ENCODE results near the gene MRPL21. TPM values are rescaled to one million over a fixed set of nuclear protein-coding genes. Genes with fewer than 3 reads are reported as not detected.

MRPL21 gene
- total and polyA plus RNA-seq, 2 donors (not counting 1 experiment from before 2014, with no cell fraction given), result 23.8 to 35.8 TPM

DNA sequence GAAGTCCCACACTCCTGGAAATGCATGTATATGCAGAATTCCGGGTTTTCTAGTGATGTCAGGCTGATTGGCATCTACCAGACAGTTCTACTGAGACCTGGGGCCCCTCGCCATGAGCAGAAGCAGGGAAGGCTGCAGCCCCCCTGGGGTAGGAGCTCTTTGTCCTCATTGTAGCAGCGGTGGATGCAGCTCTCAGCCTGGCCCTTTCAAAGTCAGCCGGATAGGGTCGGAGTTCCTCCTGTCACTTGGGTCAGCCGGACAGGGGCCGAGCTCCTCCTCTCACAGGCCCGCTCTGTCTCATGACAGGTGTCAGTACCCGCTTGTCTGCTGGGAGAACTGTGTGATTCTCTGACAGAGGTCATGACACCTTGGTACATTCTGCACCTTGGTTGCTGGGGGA, 47.1 kb upstream of the MRPL21 start:
- Mint-ChIP-seq H3K27ac (no peak overlapping the region), H3K4me1 (peaks cover 6% of the 10 kb centered on the region), H3K27me3 (no peaks in the 10 kb centered on the region), H3K9me3 (ENCODE audit: insufficient read depth) (no peaks in the 10 kb centered on the region), H3K4me3 (no peak overlapping the region)
- Histone ChIP-seq H4K20me1 (ENCODE audit: control insufficient read depth, insufficient read depth, low read length, poor library complexity, severe bottlenecking) (no peaks in the 10 kb centered on the region), H3K4me3 (ENCODE audit: control extremely low read depth in 1 of 5, extremely low read depth in 1 of 5, insufficient read depth in 1 of 5, low read depth in 2 of 5, low read length in 4 of 5) (no peak overlapping the region), H3K79me2 (ENCODE audit: control insufficient read depth, insufficient read depth, low read length) (no peaks in the 10 kb centered on the region), H3K36me3 (replicated peaks in 1 of 2; ENCODE audit: control extremely low read depth in 1 of 2, control insufficient read depth in 1 of 2, extremely low read depth in 1 of 2, insufficient read depth in 2 of 2, low read length in 1 of 2) (no peaks in the 10 kb centered on the region), H3K9me3 (ENCODE audit: control extremely low read depth in 1 of 3, control insufficient read depth in 2 of 3, insufficient read depth in 1 of 3, low read length in 2 of 3) (no peaks in the 10 kb centered on the region), H3K4me1 (ENCODE audit: control insufficient read depth in 2 of 2, insufficient read depth in 2 of 2, low read length in 2 of 2) (peaks cover 4 to 7% of the 10 kb centered on the region in 2 donors), H2AFZ (ENCODE audit: insufficient read depth, low read depth, low read length, poor library complexity, severe bottlenecking) (no peak overlapping the region), H3K4me2 (replicated peaks; ENCODE audit: low read depth, low read length, poor library complexity, severe bottlenecking) (no peak overlapping the region), H3K9ac (ENCODE audit: low read length) (no peak overlapping the region), H3K27me3 (replicated peaks in 1 of 4; ENCODE audit: control extremely low read depth in 1 of 4, control insufficient read depth in 3 of 4, insufficient read depth in 4 of 4, low read length in 3 of 4) (no peaks in the 10 kb centered on the region), H3K27ac (ENCODE audit: low read length in 2 of 2) (no peak overlapping the region)
- POLR2A ChIA-PET, result no interaction called here
- DNase-seq (no peak), ATAC-seq (ENCODE audit: low read depth) (no peak)
- TF ChIP-seq, protein P1, sequence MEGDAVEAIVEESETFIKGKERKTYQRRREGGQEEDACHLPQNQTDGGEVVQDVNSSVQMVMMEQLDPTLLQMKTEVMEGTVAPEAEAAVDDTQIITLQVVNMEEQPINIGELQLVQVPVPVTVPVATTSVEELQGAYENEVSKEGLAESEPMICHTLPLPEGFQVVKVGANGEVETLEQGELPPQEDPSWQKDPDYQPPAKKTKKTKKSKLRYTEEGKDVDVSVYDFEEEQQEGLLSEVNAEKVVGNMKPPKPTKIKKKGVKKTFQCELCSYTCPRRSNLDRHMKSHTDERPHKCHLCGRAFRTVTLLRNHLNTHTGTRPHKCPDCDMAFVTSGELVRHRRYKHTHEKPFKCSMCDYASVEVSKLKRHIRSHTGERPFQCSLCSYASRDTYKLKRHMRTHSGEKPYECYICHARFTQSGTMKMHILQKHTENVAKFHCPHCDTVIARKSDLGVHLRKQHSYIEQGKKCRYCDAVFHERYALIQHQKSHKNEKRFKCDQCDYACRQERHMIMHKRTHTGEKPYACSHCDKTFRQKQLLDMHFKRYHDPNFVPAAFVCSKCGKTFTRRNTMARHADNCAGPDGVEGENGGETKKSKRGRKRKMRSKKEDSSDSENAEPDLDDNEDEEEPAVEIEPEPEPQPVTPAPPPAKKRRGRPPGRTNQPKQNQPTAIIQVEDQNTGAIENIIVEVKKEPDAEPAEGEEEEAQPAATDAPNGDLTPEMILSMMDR (IDR thresholded peaks at IDR 0.05), result no peak
- TF ChIP-seq EZH2 (IDR thresholded peaks at IDR 0.05; ENCODE audit: borderline replicate concordance, insufficient read depth, low read depth, low read length, poor library complexity, severe bottlenecking), result no peak
- WGBS (ENCODE audit: insufficient coverage), result 85% methylated on average over 9 of the region's 9 CpGs
- CTCF ChIA-PET, result no interaction called here
- intact Hi-C loops (cut with micrococcal nuclease), result no loop called here

DNA sequence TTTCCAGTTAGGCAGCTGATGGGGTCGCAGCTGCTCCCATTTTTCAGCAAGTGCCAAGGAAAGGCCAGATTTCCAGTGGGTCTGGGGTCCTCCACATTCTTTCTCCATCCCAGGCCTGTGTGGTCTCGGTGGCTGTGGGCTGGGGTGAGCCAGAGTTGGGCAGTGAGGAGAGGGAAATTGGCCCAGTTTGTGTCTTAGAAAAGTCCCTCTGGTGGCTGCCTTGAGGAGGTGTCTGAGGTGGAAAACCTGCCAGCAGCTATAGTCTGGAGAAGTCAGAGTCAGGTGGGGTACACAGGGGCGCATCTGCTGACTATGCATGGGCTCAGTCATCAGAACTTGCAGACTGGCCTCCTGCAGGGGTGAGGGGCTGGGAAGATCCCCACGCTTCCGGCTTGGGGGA, 46.6 kb upstream of the MRPL21 start:
- Histone ChIP-seq H3K79me2 (ENCODE audit: control insufficient read depth, insufficient read depth, low read length) (no peaks in the 10 kb centered on the region), H3K4me3 (ENCODE audit: control extremely low read depth in 1 of 5, extremely low read depth in 1 of 5, insufficient read depth in 1 of 5, low read depth in 2 of 5, low read length in 4 of 5) (no peak overlapping the region), H4K20me1 (ENCODE audit: control insufficient read depth, insufficient read depth, low read length, poor library complexity, severe bottlenecking) (no peaks in the 10 kb centered on the region), H2AFZ (ENCODE audit: insufficient read depth, low read depth, low read length, poor library complexity, severe bottlenecking) (no peak overlapping the region), H3K27ac (ENCODE audit: low read length in 2 of 2) (no peak overlapping the region), H3K4me2 (replicated peaks; ENCODE audit: low read depth, low read length, poor library complexity, severe bottlenecking) (no peak overlapping the region), H3K27me3 (replicated peaks in 1 of 4; ENCODE audit: control extremely low read depth in 1 of 4, control insufficient read depth in 3 of 4, insufficient read depth in 4 of 4, low read length in 3 of 4) (no peaks in the 10 kb centered on the region), H3K36me3 (replicated peaks in 1 of 2; ENCODE audit: control extremely low read depth in 1 of 2, control insufficient read depth in 1 of 2, extremely low read depth in 1 of 2, insufficient read depth in 2 of 2, low read length in 1 of 2) (no peaks in the 10 kb centered on the region), H3K9me3 (ENCODE audit: control extremely low read depth in 1 of 3, control insufficient read depth in 2 of 3, insufficient read depth in 1 of 3, low read length in 2 of 3) (no peaks in the 10 kb centered on the region), H3K9ac (ENCODE audit: low read length) (no peak overlapping the region), H3K4me1 (ENCODE audit: control insufficient read depth in 2 of 2, insufficient read depth in 2 of 2, low read length in 2 of 2) (peaks cover under 1 to 3% of the 10 kb centered on the region in 2 donors)
- CTCF ChIA-PET, result no interaction called here
- 65% methylated on average over 3 of the region's 5 CpGs for WGBS (ENCODE audit: insufficient coverage)
- H3K4me3 Mint-ChIP-seq, result no peak overlapping the region
- ATAC-seq (ENCODE audit: low read depth) (no peak), DNase-seq (no peak)
- intact Hi-C loops (cut with micrococcal nuclease), result no loop called here
- H3K27ac Mint-ChIP-seq, result no peak overlapping the region
- peaks cover 1% of the 10 kb centered on the region for H3K4me1 Mint-ChIP-seq
- no peaks in the 10 kb centered on the region for H3K27me3 Mint-ChIP-seq
- no peaks in the 10 kb centered on the region for H3K9me3 Mint-ChIP-seq (ENCODE audit: insufficient read depth)
- TF ChIP-seq, protein P1 (IDR thresholded peaks at IDR 0.05), result peak; percentile 18
- no peak for TF ChIP-seq EZH2 (IDR thresholded peaks at IDR 0.05; ENCODE audit: borderline replicate concordance, insufficient read depth, low read depth, low read length, poor library complexity, severe bottlenecking)
- POLR2A ChIA-PET, result no interaction called here
